CD4-positive, alpha-beta T cell (primary cell): Measurements from ENCODE around the gene BCL2L11. TPM values are rescaled to one million over a fixed set of nuclear protein-coding genes. Genes with fewer than 3 reads are reported as not detected.

Source experiments
- ATAC-seq: fragments of 200-7000 bp; cut with Tn5 transposase; one replicate; pipeline ENCODE4 v1.10.0; 2022; ENCODE audit warnings: mild to moderate bottlenecking; ENCODE audit not compliant: poor library complexity
- CTCF ChIA-PET: fragments of 350-600 bp; sonication (Branson Sonifier 250); formaldehyde crosslinking; loops from one replicate; lab custom pipeline; 2021; ENCODE audit warnings: antibody characterized with exemption, inconsistent platforms; lab: Charles Lee
- POLR2A ChIA-PET: fragments of 350-600 bp; sonication (Branson Sonifier 250); formaldehyde crosslinking; loops from one replicate; lab custom pipeline; 2021; ENCODE audit warnings: antibody characterized with exemption, inconsistent platforms; lab: Charles Lee
- DNase-seq, 14 experiments: peaks; one replicate each; pipeline ENCODE4 v3.0.0-alpha.2; 2013 to 2020; ENCODE audit warnings: mixed read lengths in 2 of 14
- H3K27ac ChIP-seq, 2 donors: one replicate each; pipeline versions ENCODE4 v1.5.1 to v1.7.0; 2013; ENCODE audit warnings: low read length in 2 of 2, low read depth in 1 of 2, mild to moderate bottlenecking in 1 of 2
- H3K27me3 ChIP-seq, 2 experiments: 1 replicate in 1 of 2; 2 replicates in 1 of 2; pipeline versions ENCODE4 v1.6.1 to v1.7.0; 2013; ENCODE audit warnings: low read length in 2 of 2, control low read depth in 1 of 2, mild to moderate bottlenecking in 1 of 2, moderate library complexity in 1 of 2; ENCODE audit not compliant: insufficient read depth in 2 of 2, control insufficient read depth in 1 of 2
- H3K36me3 ChIP-seq: one replicate; pipeline ENCODE4 v1.6.1; 2013; ENCODE audit warnings: low read length, control low read depth; ENCODE audit not compliant: insufficient read depth
- H3K4me1 ChIP-seq: one replicate; pipeline ENCODE4 v1.6.1; 2013; ENCODE audit warnings: low read length, control low read depth; ENCODE audit not compliant: insufficient read depth
- H3K4me3 ChIP-seq: one replicate; pipeline ENCODE4 v1.5.1; 2013; ENCODE audit warnings: mild to moderate bottlenecking, low read length, moderate library complexity
- H3K9me3 ChIP-seq, 2 experiments: 1 replicate in 1 of 2; 2 replicates in 1 of 2; pipeline versions ENCODE4 v1.6.1 to v1.7.0; 2013; ENCODE audit warnings: low read length in 2 of 2, mild to moderate bottlenecking in 2 of 2, control low read depth in 1 of 2, moderate library complexity in 1 of 2; ENCODE audit not compliant: control insufficient read depth in 1 of 2, insufficient read depth in 1 of 2
- H3K27ac Mint-ChIP-seq: one replicate; pipeline ENCODE4 v1.8.0; 2020; ENCODE audit warnings: mixed read lengths
- H3K27me3 Mint-ChIP-seq: one replicate; pipeline ENCODE4 v1.8.0; 2021; ENCODE audit warnings: mixed read lengths
- H3K36me3 Mint-ChIP-seq: one replicate; pipeline ENCODE4 v1.8.0; 2021; ENCODE audit warnings: low read depth, mixed read lengths
- H3K4me1 Mint-ChIP-seq: one replicate; pipeline ENCODE4 v1.8.0; 2021; ENCODE audit warnings: low read depth, mixed read lengths
- H3K4me3 Mint-ChIP-seq: one replicate; pipeline ENCODE4 v1.8.0; 2020; ENCODE audit warnings: mild to moderate bottlenecking, mixed read lengths
- H3K9me3 Mint-ChIP-seq: one replicate; pipeline ENCODE4 v1.8.0; 2020; ENCODE audit warnings: mixed read lengths
- intact Hi-C, 2 experiments: fragments of 100-400 bp; cut with DNase I in 1 of 2; cut with micrococcal nuclease in 1 of 2; formaldehyde crosslinking; loops; one replicate each; pipeline versions ENCODE4 v1.15.1 to v1.9.0; 2023 to 2025; cut with DNase I, micrococcal nuclease
- total RNA-seq, 174 experiments: library from RNA in 2 of 174; stranded (reverse) in 2 of 174; gene quantifications; one replicate each; pipeline ENCODE4 v1.2.3 and lab custom pipeline; 2021 to 2026
- TF ChIP-seq, protein P1 (sequence below): fragments of 200-600 bp; IDR thresholded peaks from one replicate; pipeline ENCODE4 v1.8.0; 2022; ENCODE audit warnings: antibody characterized with exemption, mild to moderate bottlenecking

The BCL2L11 gene
- total RNA-seq, 2 experiments from 2014 or later = 48.6 to 50.1 TPM

DNA sequence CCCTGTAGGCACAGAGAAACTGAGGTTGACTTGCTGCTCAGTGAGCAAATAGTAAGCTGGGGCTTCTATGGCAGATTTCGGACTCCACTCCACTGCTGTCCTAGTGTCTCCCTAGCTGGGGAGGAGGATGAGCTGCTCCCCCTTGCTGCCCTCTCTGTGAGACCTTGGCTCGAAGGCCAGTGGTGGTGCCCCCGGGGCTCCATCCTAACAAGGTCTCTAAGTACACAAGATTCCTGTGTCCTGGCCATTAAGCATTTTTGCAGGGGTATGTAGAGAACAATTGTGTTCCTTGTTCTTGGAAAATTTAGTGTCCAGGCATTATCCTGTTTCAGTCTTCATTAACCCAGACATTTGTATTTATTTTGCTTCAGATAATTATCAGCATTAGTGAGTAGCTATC is 21.3 kb upstream of the BCL2L11 start:
- ATAC-seq (no peak), DNase-seq (no peak)
- Histone ChIP-seq H3K27me3 (no peaks in the 10 kb centered on the region), H3K4me1 (peaks cover 7% of the 10 kb centered on the region), H3K36me3 (no peaks in the 10 kb centered on the region), H3K27ac (no peak overlapping the region), H3K4me3 (no peak overlapping the region), H3K9me3 (no peaks in the 10 kb centered on the region)
- intact Hi-C loops = no loop called here
- Mint-ChIP-seq H3K4me1 (no peaks in the 10 kb centered on the region), H3K36me3 (no peaks in the 10 kb centered on the region), H3K27me3 (no peaks in the 10 kb centered on the region), H3K27ac (no peak overlapping the region), H3K9me3 (no peaks in the 10 kb centered on the region), H3K4me3 (no peak overlapping the region)
- ChIA-PET CTCF (no interaction called here), POLR2A (no interaction called here)
- TF ChIP-seq, protein P1, sequence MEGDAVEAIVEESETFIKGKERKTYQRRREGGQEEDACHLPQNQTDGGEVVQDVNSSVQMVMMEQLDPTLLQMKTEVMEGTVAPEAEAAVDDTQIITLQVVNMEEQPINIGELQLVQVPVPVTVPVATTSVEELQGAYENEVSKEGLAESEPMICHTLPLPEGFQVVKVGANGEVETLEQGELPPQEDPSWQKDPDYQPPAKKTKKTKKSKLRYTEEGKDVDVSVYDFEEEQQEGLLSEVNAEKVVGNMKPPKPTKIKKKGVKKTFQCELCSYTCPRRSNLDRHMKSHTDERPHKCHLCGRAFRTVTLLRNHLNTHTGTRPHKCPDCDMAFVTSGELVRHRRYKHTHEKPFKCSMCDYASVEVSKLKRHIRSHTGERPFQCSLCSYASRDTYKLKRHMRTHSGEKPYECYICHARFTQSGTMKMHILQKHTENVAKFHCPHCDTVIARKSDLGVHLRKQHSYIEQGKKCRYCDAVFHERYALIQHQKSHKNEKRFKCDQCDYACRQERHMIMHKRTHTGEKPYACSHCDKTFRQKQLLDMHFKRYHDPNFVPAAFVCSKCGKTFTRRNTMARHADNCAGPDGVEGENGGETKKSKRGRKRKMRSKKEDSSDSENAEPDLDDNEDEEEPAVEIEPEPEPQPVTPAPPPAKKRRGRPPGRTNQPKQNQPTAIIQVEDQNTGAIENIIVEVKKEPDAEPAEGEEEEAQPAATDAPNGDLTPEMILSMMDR = no peak

DNA sequence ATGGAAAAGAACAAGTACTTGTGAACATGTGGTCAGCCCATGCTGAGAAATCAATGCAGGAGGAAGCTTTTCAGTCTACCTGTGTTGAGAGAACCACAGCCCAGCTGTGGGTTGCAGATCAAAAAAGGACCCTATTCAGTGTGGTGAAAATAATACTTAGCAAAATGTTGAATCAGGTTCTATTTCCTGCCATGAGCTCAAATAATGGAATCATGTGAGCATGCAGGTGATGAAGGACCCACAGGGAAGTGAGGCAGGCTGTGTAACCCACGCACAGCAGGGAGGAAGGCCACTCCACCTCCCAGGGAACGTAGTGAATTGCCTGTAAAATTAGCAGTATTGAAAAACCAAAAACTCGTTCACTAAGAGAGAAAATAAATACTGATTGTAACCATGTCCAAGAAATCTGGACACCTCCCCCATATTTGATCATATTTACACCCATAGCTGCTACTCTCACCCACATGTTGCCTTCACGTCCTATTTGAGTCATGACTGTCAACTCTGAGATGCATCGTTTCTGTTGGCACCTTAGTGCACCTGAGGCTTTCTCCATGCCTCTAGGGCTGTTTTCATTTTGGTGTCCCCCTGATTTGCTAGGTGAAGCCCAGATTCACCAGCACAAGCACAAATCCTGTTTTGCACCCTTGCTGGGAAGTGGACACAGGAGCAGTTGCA is 20.5 kb upstream of the BCL2L11 start:
- H3K27ac ChIP-seq = no peak overlapping the region
- no peak overlapping the region for H3K4me3 Mint-ChIP-seq
- H3K9me3 ChIP-seq = no peaks in the 10 kb centered on the region
- TF ChIP-seq, protein P1 = no peak
- no peaks in the 10 kb centered on the region for H3K36me3 ChIP-seq
- H3K4me1 Mint-ChIP-seq = no peaks in the 10 kb centered on the region
- DNase-seq (no peak), ATAC-seq (no peak)
- intact Hi-C loops = no loop called here
- no peak overlapping the region for H3K4me3 ChIP-seq
- no peaks in the 10 kb centered on the region for H3K27me3 ChIP-seq
- ChIA-PET POLR2A (no interaction called here), CTCF (no interaction called here)
- H3K36me3 Mint-ChIP-seq = no peaks in the 10 kb centered on the region
- H3K9me3 Mint-ChIP-seq = no peaks in the 10 kb centered on the region
- H3K27me3 Mint-ChIP-seq = no peaks in the 10 kb centered on the region
- H3K27ac Mint-ChIP-seq = no peak overlapping the region
- peaks cover 7% of the 10 kb centered on the region for H3K4me1 ChIP-seq

DNA sequence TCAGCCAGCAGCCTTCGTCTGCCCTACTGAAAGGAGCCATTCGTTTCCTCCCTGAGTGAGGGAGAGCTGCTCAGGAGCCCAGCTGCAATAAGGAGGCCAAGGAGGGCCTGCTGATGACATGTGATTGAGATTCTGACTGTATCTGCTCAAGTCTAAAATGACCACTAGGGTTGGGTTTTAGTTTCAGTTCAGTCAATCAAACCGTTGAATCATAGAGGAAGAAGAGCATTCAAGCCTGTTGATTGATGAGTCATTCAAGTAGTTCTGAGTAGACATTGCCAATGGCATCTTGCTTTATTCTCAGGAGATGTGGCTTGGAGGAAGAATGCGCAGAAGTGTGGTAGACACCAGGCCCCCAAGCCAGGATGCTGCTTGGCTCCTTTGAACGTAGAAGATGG is 19.9 kb upstream of the BCL2L11 start:
- no peak overlapping the region for H3K27ac ChIP-seq
- H3K27me3 ChIP-seq = no peaks in the 10 kb centered on the region
- H3K36me3 Mint-ChIP-seq = no peaks in the 10 kb centered on the region
- POLR2A ChIA-PET = no interaction called here
- TF ChIP-seq, protein P1 = no peak
- DNase-seq (peak in 3 of 14 experiments; percentile 30 to 56 (median 41)), ATAC-seq (no peak)
- no peak overlapping the region for H3K27ac Mint-ChIP-seq
- H3K4me1 Mint-ChIP-seq = no peaks in the 10 kb centered on the region
- CTCF ChIA-PET = no interaction called here
- intact Hi-C loops = no loop called here
- H3K4me3 ChIP-seq = no peak overlapping the region
- H3K27me3 Mint-ChIP-seq = peaks cover 2% of the 10 kb centered on the region
- no peaks in the 10 kb centered on the region for H3K9me3 ChIP-seq
- H3K4me1 ChIP-seq = peaks cover 7% of the 10 kb centered on the region
- H3K36me3 ChIP-seq = no peaks in the 10 kb centered on the region
- no peaks in the 10 kb centered on the region for H3K9me3 Mint-ChIP-seq
- no peak overlapping the region for H3K4me3 Mint-ChIP-seq
